OCI-LY7 (cell line): ENCODE results near the gene NCOA5.

Source experiments
- EZH2phosphoT487 ChIP-seq: fragments of 200-600 bp; sonication (generic); IDR thresholded peaks from 2 replicates; pipeline ENCODE4 v1.6.1; 2018; ENCODE audit warnings: low read depth, borderline replicate concordance, mild to moderate bottlenecking, mixed run types, antibody characterized with exemption, low read length, moderate library complexity, mixed read lengths
- TF ChIP-seq, protein P1 (sequence below): fragments of 200-600 bp; sonication (generic); conservative IDR thresholded peaks from 2 replicates; pipeline ENCODE4 v1.5.1; 2014; ENCODE audit warnings: mild to moderate bottlenecking, antibody characterized with exemption, low read length, moderate library complexity, mixed read lengths

DNA sequence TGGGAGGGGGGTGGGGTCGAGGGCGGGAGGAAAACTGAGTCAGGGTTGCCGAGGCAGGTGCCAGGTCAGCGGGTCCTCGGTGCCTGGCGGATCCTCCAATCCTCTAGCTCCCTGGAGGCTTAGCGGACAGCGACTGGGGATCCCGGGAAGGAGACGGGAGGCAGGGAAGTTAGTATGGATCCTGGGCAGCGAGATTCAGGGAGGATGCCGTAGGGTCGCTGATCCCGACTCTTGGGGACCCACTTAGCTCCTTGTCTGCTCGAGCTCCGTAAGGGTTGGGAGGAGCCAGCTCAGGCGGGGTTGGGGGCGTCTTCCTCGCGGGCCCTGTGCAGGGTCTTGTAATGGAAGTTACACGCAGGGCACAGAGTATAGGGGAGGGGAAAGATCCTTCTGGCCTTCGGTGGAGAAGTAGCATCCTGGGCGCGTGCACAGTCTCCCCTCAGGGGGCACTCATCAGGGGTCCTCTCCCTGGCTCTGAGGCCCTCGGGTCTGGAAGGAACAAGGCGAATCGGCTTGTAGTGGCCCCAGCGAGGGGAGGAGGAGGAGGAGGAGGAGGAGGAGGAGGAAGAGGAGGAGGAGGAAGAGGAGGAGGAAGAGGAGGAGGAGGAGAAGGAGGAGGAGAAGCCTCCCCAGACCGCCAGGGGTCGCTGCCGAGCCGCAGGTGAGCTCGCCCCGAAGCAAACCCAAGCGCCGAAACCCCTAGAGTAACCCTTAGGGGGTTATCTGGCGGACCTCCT lies 67.2 kb downstream of the NCOA5 start:
- TF ChIP-seq, protein P1, sequence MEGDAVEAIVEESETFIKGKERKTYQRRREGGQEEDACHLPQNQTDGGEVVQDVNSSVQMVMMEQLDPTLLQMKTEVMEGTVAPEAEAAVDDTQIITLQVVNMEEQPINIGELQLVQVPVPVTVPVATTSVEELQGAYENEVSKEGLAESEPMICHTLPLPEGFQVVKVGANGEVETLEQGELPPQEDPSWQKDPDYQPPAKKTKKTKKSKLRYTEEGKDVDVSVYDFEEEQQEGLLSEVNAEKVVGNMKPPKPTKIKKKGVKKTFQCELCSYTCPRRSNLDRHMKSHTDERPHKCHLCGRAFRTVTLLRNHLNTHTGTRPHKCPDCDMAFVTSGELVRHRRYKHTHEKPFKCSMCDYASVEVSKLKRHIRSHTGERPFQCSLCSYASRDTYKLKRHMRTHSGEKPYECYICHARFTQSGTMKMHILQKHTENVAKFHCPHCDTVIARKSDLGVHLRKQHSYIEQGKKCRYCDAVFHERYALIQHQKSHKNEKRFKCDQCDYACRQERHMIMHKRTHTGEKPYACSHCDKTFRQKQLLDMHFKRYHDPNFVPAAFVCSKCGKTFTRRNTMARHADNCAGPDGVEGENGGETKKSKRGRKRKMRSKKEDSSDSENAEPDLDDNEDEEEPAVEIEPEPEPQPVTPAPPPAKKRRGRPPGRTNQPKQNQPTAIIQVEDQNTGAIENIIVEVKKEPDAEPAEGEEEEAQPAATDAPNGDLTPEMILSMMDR: peak; percentile 91
- TF ChIP-seq EZH2phosphoT487: no peak
